ENCODE data around the gene MPL. TPM values are rescaled to one million over a fixed set of nuclear protein-coding genes. Genes with fewer than 3 reads are reported as not detected.

Gene MPL
- not detected in 2 replicates for total RNA-seq (2014; rRNA removed; shearing (Covaris generic))

DNA sequence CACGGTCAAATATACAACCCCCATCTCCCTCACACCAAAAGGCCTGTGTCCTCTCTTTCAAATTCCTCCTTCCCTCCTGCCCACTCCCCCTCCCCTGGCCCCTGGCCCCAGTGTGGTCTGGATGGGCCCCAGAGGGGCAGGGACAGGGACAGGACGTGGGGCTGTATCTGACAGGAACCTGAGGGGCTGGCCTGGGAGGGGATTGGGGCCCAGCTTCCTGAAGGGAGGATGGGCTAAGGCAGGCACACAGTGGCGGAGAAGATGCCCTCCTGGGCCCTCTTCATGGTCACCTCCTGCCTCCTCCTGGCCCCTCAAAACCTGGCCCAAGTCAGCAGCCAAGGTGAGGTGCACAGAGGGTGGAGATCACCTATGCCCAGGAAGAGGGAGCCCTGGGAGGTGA, at the start of gene MPL:
MPL (plus strand) TSS at position 231 of the 400 bp plus-strand sequence; CDS start at position 262, 31 bp downstream.
- H3K4me1 ChIP-seq (replicated peaks): no peaks in the 10 kb centered on the region
- DNase-seq (ENCODE audit: low read depth in 1 of 2, low spot score in 2 of 2): no peak
- no peak within 1 kb of the TSS for H3K4me3 ChIP-seq
- H3K27me3 ChIP-seq (replicated peaks): no peaks in the 10 kb centered on the region
- no peaks in the 10 kb centered on the region for H3K36me3 ChIP-seq
- no peaks in the 10 kb centered on the region for H3K9me3 ChIP-seq (replicated peaks)
- H3K27ac ChIP-seq: no peak within 1 kb of the TSS

DNA sequence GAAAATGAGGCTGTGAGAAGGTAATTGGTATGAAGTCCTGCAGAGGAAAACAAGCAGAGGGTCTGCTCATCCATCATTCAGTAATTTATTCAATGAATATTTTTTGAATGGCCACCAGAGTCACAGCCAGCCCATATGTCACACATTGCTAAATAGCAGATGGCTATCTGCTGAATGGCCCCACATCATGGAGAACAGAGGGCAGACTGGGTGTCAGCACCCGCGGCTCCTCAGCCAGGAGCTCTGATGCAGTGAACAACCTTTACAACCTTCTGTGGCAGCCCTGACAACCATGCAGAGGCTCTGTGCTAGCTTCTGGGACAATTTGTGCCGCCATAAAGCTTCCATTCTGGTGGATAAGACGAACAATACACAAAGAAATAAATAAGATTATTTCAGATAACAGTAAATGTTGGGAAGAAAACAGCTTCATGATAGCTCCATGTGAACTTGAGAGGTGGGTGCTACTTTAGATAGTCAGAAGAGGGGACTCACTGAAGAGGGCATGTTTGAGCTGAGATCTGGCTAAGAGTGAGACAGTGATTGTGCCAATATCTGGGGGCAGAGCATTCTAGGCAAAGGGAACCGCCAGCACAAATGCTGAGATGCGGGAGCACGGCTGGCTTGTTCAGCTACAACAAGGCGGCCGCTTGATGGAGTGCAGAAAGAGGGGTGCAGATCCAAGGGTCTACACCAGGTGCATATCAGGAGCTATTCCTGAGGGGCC, 49.4 kb upstream of the MPL start:
- Histone ChIP-seq H3K27me3 (replicated peaks) (no peaks in the 10 kb centered on the region), H3K36me3 (no peaks in the 10 kb centered on the region), H3K4me1 (replicated peaks) (no peaks in the 10 kb centered on the region), H3K27ac (no peak overlapping the region), H3K9me3 (replicated peaks) (no peaks in the 10 kb centered on the region), H3K4me3 (no peak overlapping the region)
- DNase-seq (ENCODE audit: low read depth in 1 of 2, low spot score in 2 of 2): no peak

DNA sequence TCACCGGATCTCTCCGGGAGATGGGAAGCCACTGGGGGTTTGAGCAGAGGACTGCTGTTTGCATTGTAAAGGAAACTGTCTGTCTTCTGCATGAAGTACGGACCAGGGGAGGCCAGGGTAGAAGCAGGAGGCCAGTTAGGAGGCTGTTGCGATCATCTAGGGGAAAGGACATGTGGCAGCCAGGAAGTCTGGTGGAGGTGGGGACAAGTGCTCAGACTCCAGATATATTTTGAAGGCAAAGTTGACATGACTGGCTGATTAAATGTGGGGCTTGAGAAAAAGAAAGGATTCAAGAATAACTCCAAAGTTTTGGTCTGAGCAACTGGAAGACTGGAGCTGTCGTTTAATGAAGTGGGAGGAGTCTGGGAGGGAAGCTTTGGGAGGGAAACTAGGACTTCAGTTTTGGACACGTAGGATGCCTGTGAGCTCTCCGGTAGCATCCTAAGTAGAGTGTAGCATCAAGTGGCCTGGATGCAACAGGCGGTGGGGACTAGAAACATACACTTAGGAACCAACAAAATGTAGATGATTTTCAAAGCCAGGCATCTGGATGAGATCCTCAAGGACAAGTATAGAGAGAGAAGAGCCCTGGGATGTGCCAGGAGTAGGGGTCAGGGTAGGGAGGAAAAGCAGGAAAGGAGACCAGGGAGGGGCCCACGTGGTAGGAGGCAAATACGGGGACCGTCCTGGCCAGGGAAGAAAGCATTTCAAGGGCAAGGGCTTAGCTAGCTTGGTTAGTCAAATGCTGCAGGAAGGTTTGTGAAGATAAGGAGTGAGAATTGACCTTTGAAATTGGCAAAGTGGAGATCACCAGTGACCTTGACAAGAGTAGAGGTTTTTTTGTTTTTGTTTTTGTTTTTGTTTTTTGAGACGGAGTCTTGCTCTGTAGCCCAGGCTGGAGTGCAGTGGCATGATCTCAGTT, 48.6 kb upstream of the MPL start:
- no peak for DNase-seq (ENCODE audit: low read depth in 1 of 2, low spot score in 2 of 2)
- no peak overlapping the region for H3K27ac ChIP-seq

DNA sequence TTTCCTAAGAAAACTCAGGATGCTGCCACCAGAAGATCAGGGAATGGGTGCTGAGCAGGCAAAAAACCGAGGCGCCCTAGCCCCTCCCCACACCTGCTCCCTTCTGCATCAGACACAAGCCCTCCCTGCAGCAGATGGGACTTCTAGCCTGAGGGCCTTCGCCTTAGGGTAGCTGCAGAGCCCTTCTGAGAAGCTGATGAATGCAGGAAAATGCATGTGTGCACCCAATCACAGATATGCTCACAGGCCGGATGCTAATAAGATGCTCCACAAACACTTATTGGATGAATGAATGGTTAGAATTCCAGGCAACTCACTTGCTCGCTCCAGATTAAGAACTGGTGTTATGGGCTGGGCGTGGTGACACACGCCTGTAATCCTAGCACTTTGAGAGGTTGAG, 45.4 kb upstream of the MPL start:
- Histone ChIP-seq H3K27me3 (replicated peaks) (no peaks in the 10 kb centered on the region), H3K9me3 (replicated peaks) (no peaks in the 10 kb centered on the region), H3K4me3 (no peak overlapping the region), H3K27ac (no peak overlapping the region), H3K36me3 (no peaks in the 10 kb centered on the region), H3K4me1 (replicated peaks) (peaks cover 34% of the 10 kb centered on the region)
- DNase-seq (ENCODE audit: low read depth in 1 of 2, low spot score in 2 of 2): no peak

More for the DNA sequence above, 48.6 kb upstream of the MPL start:
- H3K4me1 ChIP-seq (replicated peaks): peaks cover 4% of the 10 kb centered on the region
- H3K9me3 ChIP-seq (replicated peaks): no peaks in the 10 kb centered on the region
- no peak overlapping the region for H3K4me3 ChIP-seq
- H3K27me3 ChIP-seq (replicated peaks): no peaks in the 10 kb centered on the region
- no peaks in the 10 kb centered on the region for H3K36me3 ChIP-seq

DNA sequence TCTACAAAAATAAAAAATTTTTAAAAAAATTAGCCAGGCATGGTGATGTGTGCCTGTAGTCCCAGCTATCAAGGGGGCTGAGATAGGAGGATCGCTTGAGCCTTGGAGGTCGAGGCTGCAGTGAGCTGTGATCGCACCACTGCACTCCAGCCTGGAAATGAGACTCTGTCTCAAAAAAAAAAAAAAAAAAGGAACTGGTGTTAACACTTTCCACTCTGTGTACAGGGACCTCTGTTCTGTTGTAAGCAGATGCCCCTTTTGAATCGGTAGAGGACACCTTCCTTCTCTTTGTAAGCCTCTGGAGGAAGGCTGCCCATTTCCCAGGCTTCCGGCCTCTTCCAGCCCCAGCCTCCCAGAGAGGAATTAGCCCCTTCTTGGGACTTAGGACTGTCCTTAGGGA, 44.9 kb upstream of the MPL start:
- Histone ChIP-seq H3K27ac (no peak overlapping the region), H3K4me1 (replicated peaks) (peaks cover 35% of the 10 kb centered on the region), H3K27me3 (replicated peaks) (no peaks in the 10 kb centered on the region), H3K36me3 (no peaks in the 10 kb centered on the region), H3K4me3 (no peak overlapping the region), H3K9me3 (replicated peaks) (no peaks in the 10 kb centered on the region)
- DNase-seq (ENCODE audit: low read depth in 1 of 2, low spot score in 2 of 2): no peak

DNA sequence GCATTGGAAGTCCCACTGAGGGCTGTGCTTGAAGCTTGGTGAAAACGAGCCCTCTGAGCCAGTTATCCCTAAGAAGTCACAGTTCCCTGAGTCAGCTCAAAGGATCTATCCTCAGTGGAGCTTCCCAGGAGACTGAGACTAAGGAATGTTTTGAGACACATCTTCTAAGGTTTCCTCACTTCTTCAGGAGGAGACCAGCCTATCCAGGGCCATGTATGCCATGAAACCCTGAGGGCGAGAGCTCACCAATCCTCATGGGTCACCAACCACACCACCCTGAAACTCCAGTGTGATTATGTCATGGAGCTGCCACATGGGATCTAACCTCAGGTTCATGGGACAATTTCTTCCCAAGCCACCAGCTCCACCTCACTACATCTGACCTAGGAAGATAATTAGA, 44.4 kb upstream of the MPL start:
- DNase-seq (ENCODE audit: low read depth in 1 of 2, low spot score in 2 of 2): no peak

DNA sequence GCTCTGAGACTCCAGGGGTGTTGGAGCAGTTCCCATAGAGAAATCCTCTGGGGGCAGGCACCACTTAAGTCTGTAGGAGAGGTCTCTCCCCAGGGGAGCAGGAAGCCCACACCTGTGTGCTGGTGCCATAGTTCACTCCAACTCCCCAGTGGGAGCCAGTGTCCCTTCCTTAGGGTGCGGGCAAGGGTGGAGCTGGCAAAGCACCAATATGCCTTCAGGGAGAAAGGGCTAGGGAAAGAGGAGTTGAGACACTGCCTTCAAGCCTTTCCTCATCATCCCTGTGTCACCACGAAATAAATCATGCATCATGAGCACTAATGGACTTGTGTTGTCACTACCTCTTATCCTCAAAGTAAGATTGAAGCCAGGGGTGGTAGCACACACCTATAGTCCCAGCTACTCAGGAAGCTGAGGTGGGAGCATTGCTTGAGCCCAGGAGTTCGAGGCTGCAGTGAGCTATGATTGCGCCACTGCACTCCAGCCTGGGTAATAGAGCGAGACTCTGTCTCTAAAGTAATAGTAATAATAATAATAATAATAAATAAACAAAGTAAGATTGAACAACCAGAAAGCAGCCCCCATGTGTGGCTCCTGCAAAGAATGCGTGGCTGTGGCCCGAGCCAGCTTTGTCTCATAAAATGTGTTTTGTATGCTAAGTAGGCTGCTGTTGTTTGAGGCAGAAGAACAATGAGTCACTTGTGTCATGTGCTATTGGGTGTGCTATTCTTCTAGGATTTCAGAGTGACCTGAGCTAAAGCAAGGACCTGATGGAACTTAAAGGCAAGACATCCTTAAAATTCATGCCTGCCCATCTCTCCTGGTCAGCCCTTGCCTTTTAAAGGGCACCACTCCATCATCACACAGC, 43.5 kb upstream of the MPL start:
- 0 out of 2 replicates have a peak overlapping the region, but pooled peaks have one; percentile 1 for H3K27ac ChIP-seq
- no peaks in the 10 kb centered on the region for H3K36me3 ChIP-seq
- peaks cover 35% of the 10 kb centered on the region for H3K4me1 ChIP-seq (replicated peaks)
- peak in 1 of 2 experiments; percentile 51 for DNase-seq (ENCODE audit: low read depth in 1 of 2, low spot score in 2 of 2)
- no peaks in the 10 kb centered on the region for H3K27me3 ChIP-seq (replicated peaks)
- no peak overlapping the region for H3K4me3 ChIP-seq
- no peaks in the 10 kb centered on the region for H3K9me3 ChIP-seq (replicated peaks)

More for the DNA sequence above, 44.4 kb upstream of the MPL start:
- Histone ChIP-seq H3K4me3 (no peak overlapping the region), H3K9me3 (replicated peaks) (no peaks in the 10 kb centered on the region), H3K27me3 (replicated peaks) (no peaks in the 10 kb centered on the region), H3K36me3 (no peaks in the 10 kb centered on the region), H3K27ac (no peak overlapping the region), H3K4me1 (replicated peaks) (peaks cover 35% of the 10 kb centered on the region)

DNA sequence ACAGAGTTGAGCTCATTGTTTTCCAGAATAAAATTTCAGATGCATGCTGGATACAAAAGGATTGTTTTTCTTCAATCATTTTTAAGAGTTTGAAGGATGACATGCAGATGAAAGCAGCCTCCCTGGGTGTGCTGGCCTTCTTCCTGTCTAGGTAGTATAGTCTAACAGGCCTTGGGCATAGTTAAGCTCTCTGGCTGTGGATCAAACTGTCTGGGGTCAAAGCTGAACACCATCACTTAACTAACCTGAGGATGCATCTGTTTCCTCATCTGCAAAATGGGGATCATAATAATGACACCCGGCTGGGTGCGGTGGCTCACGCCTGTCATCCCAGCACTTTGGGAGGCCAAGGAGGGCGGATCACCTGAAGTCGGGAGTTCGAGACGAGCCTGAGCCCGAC, 42.9 kb upstream of the MPL start:
- Histone ChIP-seq H3K27ac (0 out of 2 replicates have a peak overlapping the region, but pooled peaks have one; percentile 1), H3K4me3 (no peak overlapping the region), H3K4me1 (replicated peaks) (peaks cover 35% of the 10 kb centered on the region), H3K36me3 (no peaks in the 10 kb centered on the region), H3K27me3 (replicated peaks) (no peaks in the 10 kb centered on the region), H3K9me3 (replicated peaks) (no peaks in the 10 kb centered on the region)
- DNase-seq (ENCODE audit: low read depth in 1 of 2, low spot score in 2 of 2): no peak

DNA sequence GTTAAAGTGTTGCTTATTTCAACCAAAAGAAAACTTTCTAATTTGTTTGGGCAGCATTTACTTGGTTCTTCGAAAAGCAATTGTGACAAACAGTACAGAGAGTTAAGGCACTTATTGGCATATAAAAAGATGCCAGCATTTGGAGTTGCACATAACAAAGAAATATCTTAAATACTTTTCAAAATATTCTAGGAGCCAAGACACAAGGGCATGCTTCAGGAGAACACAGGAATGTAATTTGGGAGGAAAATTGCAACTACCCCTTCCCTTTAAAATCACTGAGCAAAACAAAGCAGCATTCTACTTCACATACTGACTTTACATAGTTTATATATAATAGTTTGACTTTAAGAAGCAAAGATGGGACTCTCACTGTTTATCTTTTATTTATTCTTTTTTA, 41.4 kb upstream of the MPL start:
- no peak overlapping the region for H3K4me3 ChIP-seq
- peaks cover 35% of the 10 kb centered on the region for H3K4me1 ChIP-seq (replicated peaks)
- DNase-seq (ENCODE audit: low read depth in 1 of 2, low spot score in 2 of 2): peak in 1 of 2 experiments; percentile 34
- no peaks in the 10 kb centered on the region for H3K9me3 ChIP-seq (replicated peaks)
- no peaks in the 10 kb centered on the region for H3K36me3 ChIP-seq
- H3K27me3 ChIP-seq (replicated peaks): no peaks in the 10 kb centered on the region
- peak overlapping the region; percentile 73 for H3K27ac ChIP-seq

DNA sequence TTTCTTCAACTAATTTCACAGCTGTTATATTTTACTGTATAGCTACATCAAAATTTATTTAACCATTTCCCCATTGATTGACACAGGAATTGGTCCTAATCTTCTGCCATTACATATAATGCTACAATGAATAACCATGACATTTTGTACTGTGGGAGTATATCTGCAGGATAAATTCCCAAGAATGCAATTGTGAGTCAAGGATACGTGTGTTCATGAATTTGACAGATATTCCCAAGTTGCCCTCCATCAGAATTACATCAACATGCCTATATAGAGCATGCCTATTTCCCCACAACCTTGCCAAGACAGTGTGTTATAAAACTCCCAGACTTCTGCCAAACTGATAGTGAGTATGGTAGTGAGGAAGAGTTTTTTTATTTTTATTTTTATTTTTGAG, 39.6 kb upstream of the MPL start:
- Histone ChIP-seq H3K27ac (no peak overlapping the region), H3K9me3 (replicated peaks) (no peaks in the 10 kb centered on the region), H3K4me1 (replicated peaks) (peaks cover 39% of the 10 kb centered on the region), H3K27me3 (replicated peaks) (no peaks in the 10 kb centered on the region), H3K36me3 (no peaks in the 10 kb centered on the region), H3K4me3 (no peak overlapping the region)
- no peak for DNase-seq (ENCODE audit: low read depth in 1 of 2, low spot score in 2 of 2)

DNA sequence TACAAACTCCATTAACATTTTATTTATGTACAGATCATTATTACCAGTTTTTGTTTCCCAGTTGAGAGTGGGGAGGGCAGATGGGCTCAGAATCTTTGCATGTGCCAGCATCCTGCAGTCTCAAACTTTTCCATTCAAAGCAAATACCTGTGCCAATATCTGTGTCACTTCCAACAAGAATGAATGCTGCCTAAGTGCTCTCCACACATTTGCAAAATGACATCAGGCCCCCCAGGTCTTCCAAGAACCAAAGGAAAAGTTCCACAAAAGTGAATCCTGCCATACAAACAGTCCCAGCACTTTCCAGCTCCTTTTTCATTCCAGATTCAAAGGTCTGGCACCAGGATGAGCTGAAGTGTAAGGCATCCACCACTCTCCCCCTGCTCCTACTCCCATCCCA, 38.5 kb upstream of the MPL start:
- Histone ChIP-seq H3K4me3 (no peak overlapping the region), H3K4me1 (replicated peaks) (peaks cover 45% of the 10 kb centered on the region), H3K9me3 (replicated peaks) (no peaks in the 10 kb centered on the region), H3K36me3 (no peaks in the 10 kb centered on the region), H3K27ac (no peak overlapping the region), H3K27me3 (replicated peaks) (no peaks in the 10 kb centered on the region)
- no peak for DNase-seq (ENCODE audit: low read depth in 1 of 2, low spot score in 2 of 2)

DNA sequence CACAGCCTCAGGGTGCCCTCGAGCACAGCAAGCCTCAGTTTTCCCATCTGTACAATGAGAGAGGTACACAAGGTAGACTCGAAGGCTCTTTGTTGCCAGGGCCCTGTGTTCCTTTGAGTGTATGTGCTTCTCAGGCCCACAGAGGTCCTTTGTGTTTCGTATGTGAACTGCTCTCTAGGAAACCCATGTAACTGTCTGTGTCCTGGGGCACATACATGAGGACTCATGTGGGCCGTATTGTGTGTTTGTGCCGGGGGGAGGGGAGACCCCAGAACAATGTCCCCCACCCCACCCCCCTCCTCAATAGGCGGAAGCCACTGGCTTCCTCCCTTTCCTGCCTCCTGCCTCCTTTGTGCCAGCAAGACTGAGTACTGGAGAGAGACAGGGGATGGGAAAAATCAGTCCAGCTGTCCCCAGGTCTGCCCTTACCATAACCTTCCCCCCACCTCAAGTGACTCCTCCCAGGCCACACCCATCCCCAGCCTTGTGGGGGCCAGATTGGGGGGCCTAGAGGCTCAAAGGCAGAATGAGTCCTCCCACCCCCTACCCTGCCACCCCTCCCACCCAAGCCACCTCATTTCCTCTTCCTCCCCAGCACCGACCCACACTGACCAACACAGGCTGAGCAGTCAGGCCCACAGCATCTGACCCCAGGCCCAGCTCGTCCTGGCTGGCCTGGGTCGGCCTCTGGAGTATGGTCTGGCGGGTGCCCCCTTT, 37.1 kb upstream of the MPL start, which contains the start of gene TIE1:
TIE1 (plus strand) TSS at position 605 of the 717 bp plus-strand sequence; CDS start at position 695, 90 bp downstream.
- Histone ChIP-seq H3K27ac (no peak within 1 kb of the TSS), H3K9me3 (replicated peaks) (no peaks in the 10 kb centered on the region), H3K27me3 (replicated peaks) (no peaks in the 10 kb centered on the region), H3K4me3 (no peak within 1 kb of the TSS), H3K4me1 (replicated peaks) (peaks cover 33% of the 10 kb centered on the region), H3K36me3 (no peaks in the 10 kb centered on the region)
- DNase-seq (ENCODE audit: low read depth in 1 of 2, low spot score in 2 of 2): no peak

DNA sequence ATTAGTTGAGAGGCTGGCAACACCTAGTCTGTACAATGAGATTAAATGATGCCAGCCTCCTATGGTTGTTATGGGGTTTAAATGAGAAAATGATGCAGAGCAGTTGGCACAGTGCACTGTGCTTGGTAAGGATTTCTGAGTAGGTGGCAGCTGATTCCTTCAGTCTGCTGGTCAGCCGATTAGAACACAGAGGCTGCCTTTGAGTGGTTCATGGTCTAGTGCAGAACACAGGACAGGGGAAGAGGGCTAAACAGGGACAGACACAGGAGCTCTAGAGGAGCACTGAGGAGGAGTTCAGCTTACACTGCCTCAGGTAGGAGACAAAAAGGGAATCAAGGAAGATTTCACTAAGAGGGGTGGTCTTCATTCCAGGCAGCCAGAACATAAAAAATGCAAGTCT, 35.4 kb upstream of the MPL start:
- H3K36me3 ChIP-seq: no peaks in the 10 kb centered on the region
- H3K4me1 ChIP-seq (replicated peaks): peaks cover 17% of the 10 kb centered on the region
- no peak for DNase-seq (ENCODE audit: low read depth in 1 of 2, low spot score in 2 of 2)
- H3K4me3 ChIP-seq: no peak overlapping the region
- H3K27me3 ChIP-seq (replicated peaks): no peaks in the 10 kb centered on the region
- H3K9me3 ChIP-seq (replicated peaks): no peaks in the 10 kb centered on the region
- no peak overlapping the region for H3K27ac ChIP-seq
